HCEC 1CT (cell line): Measurements from ENCODE around the gene CRIM1.

ENCODE experiments used
- DNase-seq: peaks from one replicate; pipeline ENCODE4 v3.0.0-alpha.2; 2017

Gene CRIM1

DNA sequence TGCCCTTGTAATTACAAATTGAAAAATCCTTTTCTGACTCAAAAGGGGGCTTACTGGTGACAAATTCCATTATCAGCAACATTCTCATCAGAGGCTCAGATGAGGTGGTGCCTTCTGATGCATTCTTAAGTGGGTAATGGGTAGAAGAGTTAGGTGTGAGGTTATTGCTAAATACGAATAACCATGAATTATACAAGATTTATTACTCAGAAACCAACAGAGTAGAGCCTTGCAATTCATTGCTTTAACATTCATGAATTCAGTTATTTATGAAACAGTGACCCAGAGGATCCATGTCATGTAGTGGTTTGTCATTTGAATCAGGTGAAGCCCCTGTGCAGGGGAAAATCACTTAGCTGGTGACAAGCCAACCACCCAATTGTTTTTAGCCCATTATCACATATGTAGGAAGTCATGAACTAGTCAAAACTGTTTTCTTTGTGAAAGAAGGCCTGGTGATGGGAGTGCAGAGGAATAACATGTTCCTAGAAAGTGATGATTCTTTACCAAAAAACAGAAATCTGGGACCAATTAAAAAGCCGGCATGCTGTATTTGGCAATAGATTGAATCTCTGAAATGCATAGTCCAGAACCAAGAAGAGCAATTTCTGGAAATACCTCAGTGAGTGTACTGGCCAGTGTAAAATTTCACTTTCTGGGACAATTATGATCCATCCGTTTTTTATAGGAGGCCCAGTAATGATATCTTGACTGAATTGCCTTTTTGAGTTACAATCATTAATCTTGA, 70.2 kb downstream of the CRIM1 start:
- no peak for DNase-seq

DNA sequence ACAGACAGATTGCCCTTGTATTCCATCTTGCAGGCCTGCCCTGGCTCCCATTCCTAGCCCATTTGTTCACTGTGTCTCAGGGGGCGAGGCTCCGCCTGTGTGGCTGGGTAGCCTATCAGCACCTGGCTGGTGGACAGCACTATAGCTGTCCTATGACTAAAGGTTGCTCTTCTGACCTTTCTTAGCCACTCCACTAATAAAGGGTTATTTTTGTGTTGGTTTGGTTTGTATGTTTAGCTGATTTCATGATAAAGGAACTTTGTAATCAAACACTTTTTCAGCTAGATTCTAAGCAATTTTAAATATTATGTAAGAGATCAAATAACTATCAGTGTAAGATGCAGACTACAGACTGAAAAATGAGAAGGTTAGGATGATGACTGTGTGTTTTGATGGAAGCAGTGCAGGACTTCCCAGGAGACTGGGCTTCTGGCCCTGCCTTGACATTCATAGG, 72.2 kb downstream of the CRIM1 start:
- peak; percentile 87 for DNase-seq

DNA sequence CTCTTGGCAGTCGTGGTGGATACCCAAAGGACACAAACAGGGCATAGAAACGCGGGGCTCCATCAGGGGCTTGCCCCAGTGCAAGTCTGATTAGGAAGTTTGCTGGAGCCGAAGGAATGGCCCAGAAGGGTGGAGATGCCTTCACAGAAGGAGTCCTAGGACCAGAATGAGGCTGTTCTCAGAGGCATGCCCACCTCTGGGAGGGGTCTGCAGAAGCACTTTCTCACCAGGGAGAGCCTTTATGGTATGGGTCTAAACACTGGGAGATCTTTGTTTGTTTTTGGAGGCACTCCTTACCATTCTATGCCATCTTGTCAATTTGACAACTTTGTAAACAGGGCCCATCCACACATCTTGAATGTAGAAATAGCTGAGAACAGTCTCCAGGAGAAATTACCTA, 75.0 kb downstream of the CRIM1 start:
- no peak for DNase-seq

DNA sequence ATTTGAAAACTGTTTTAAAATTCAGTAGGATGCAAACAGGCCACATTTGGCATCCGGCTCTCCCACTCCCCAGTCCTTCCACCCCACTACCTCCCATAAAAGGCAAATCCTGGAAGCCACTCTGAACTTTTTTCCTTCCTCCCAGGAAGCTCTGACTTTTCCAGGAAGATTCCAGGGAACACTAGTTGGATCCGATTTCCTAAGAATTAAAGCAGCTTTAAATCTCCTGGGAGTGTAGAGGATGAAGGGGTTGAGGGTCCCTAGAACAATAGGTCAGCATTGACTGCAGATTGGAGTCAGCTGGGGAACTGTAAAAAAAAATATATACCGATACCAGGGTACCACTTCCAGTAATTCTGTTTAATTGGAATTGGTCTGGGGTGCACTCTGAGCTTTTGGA, 76.9 kb downstream of the CRIM1 start:
- no peak for DNase-seq

DNA sequence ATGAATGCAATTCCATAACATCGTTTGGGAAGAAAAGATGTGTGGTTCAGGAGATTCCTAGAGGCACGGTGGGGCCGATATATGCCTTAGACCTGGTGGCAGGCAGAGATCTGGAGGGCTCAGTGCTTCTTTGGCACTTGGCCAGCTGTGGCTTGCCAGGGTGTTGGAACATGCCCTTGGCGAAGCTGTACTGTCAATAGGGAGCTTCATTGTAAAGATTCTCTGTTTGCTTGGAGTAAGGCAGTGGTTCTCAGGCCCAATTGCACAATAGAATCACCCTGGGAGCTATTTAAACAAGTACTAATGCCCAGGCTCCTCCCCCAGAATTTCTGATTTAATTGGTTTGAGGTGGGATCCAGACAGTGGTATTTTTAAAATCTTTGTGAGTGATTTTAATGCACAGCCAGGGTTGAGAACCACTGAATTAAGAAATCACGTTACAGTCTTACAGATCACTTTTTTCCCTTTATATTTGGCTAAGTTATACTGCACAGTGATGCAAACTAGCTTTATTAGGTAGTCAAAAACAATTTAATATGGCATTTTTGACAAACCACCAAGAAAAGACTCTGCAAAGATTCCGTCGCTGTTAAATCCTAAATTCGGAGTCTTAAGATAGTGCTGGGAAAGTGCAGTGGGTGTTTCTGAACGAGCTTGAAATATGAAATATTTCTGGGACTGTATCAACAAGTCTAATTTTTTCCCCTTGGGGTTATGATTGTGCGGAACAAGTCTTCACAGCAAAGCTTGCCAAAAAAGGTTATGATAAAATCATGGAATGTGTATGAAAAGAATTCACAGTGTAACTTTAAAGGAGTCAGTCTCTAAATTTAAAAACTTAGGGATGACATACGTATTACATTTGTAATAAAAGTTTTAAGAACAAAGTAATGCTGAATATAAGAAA, 78.0 kb downstream of the CRIM1 start:
- peak; percentile 54 for DNase-seq

DNA sequence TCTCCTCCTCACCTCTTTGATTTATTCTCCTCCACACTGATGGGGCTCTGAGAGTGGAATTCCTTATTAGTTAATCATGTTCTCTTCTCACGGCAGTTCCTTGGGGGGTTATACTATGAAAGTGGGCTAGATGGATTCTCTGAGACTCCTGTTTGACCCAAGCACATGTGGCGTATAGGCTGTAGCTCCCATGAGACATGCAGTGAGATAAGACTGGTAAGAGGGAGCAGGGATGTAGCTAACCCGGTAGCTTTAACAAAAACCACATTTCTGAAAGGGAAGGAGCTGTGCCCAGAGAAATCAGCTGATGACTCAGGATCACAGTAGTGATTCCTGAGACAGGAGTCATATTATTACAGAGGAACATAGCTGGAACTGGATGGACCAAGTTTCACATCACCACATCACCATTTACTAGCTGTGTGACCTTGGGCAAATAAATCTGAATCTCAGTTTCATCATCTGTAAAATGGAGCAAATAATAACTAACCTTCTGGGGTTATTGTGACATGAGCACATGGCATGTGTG, 82.9 kb downstream of the CRIM1 start:
- peak; percentile 97 for DNase-seq

DNA sequence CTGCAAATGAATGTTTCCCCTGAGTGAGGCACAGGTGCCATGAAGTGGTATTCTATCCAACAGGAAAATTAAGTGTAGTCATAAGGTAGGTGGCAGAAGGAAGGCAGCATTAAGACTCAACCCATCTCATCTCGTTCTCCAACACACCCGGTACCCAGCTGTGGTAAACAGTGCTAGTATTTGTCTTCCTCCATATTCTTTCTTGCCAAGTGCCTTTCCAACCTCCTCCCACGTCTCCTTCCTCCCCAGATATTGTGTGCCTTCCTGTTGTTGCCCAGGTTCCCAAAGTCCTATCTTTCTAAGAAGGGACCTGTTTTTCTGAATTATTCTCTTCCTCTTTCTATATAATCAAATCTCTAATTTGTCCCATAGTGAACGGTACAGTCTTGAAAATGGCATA, 83.5 kb downstream of the CRIM1 start:
- no peak for DNase-seq

DNA sequence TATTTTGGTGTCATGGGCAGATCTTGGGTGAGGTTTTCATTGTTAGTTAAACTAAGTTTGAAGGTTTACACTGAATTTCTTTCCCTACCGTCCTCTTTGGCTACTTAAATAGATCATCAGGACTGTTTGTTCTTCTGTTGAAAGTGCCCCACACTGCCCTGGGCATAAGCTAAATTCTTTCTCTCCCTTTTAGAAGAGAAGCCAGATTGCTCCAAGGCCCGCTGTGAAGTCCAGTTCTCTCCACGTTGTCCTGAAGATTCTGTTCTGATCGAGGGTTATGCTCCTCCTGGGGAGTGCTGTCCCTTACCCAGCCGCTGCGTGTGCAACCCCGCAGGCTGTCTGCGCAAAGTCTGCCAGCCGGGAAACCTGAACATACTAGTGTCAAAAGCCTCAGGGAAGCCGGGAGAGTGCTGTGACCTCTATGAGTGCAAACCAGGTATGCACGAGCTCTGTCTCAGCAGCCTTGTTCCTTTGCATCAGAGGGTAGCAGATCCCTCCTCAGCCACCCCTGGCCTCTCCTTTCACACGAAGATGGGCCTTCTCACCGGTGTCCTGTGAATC, 85.6 kb downstream of the CRIM1 start:
- DNase-seq: no peak

DNA sequence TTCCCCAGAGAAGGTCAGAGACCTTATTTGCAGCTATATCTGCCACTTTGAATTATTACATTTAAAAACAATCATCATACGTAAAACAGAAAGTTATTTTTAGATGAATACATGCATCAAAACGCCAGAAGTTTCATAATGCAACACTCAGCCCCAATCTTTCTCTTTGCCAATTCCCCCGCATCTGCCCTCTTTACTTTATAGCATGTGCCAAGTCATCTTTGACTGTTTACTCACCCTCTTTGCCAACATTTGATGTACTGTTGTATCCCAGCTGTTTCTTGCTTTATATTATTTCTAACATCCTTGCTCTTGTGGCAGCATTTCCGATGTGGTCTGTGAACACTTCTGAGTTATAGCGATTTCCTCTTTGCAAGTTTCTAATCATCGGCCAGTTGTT, 86.2 kb downstream of the CRIM1 start:
- DNase-seq: peak; percentile 86

DNA sequence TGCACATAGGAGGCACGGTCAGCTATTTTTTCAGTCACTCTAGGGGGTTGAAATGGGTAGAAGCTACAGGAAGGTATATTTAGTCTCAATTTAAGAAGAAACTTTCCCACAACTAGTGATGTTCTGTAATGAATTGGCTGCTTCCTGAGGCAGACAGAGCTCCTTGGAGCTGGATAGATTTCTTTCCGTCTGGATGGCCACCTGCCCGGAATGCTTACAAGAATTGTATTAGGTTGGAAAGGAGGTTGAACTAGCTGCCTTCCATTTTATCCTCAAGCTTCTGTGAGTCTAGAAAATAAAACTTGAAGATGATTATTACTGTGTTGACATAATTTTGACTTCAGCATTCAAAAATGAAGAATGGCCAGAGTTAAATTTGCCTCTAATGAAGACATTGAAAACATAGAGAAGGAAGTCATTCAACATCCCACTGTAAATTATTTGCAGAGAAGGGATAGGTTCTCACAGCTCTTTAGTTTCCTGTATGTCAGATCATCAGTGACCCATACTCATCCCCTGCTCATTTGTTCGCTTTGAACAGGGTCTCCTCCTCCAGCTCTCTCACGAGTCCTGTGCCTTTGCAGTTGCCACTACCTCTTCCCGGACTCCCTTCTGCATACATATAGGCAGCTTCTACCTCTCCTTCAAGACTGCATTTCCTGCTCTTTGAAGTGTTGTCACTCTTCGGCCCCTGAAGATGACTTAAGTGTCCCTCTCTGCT, 88.8 kb downstream of the CRIM1 start:
- DNase-seq: no peak

DNA sequence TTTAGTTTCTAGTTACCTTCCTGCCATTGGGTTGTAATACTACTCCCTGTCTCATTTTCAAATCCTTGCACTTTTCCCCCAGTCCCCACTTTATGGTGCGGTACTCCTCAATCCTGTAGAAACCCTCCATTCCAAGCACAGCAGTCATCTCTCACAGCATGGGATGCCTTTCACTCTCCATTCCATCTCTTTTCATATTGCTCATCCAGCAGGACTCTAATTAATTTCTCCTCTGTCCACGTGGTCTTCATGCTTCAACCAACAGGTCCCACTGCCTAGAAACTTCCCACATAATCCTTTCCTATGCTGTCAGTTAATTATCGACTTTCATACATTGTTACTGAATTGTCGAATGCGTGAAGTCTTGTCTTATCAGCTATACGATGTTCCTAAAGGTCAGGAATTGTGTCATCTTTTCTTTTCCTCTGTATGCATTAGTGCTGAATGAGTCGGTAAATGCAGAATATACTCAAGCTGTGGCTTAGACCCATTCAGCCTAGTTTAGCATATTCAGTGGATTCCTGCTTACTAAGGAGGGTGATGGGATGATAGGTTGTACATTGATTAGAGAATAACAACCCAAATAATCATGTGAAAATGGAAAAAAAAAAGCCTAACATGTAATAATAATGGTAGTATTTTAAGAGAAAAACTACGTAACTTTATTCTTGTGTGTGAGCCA, 89.7 kb downstream of the CRIM1 start:
- no peak for DNase-seq

DNA sequence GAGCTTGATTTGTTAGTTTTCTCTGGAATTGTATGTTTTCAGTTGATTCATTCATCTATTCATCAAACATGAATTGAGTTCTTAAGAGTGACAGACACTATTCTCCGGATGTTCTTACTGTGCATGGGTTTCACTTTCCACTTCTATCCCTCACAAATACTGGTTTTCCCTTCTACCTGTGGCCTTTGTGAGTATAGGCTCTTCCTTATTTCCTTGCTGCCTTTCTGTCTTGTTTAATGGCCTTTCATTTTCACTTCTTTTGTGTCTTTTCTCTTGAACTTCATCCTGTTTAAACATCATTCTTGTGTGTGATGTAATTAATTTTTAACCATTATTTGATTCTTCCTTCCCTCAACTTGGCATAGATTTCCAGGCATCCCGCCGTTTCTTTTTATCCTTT, 90.7 kb downstream of the CRIM1 start:
- DNase-seq: no peak

DNA sequence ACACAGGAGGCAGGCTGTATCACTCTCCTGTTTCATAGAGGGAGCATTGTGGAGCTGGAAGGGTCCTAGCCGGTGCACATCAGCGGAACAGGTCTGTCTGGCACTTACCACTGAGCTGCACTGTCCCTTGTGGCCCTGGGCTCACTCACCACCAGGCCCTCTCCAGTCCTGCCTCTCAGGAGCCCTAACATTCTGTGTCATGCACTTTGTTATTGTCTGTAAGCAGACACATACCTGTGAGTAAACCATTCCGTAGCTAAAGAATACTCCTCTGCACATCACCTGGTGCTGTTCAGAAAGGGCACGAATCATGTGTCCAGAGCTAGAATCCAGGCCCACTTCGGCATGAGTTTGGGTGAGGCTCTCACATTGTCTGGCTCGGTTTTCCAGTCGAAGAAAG, 93.6 kb downstream of the CRIM1 start:
- no peak for DNase-seq

DNA sequence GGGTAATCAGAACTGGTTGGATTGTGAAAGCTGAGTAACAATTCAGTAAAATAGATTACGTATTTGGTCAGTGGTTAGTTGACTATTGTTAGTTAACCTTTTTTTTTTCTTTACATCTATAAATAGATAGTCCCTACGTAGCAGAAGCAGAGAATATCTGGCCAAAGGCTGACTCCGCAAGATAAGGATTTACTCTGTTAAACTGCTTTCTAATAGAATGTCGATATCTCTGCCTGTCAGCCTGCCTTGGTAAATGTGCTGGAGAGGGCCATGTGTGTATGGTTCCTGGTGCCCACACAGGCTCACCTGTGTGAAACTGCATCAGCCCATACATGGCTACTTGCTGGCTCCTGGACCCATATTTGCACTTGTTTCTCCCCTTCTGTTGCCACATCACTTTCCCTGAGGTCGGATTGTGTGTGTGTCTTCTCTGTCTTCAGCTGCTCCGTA, 94.4 kb downstream of the CRIM1 start:
- no peak for DNase-seq

DNA sequence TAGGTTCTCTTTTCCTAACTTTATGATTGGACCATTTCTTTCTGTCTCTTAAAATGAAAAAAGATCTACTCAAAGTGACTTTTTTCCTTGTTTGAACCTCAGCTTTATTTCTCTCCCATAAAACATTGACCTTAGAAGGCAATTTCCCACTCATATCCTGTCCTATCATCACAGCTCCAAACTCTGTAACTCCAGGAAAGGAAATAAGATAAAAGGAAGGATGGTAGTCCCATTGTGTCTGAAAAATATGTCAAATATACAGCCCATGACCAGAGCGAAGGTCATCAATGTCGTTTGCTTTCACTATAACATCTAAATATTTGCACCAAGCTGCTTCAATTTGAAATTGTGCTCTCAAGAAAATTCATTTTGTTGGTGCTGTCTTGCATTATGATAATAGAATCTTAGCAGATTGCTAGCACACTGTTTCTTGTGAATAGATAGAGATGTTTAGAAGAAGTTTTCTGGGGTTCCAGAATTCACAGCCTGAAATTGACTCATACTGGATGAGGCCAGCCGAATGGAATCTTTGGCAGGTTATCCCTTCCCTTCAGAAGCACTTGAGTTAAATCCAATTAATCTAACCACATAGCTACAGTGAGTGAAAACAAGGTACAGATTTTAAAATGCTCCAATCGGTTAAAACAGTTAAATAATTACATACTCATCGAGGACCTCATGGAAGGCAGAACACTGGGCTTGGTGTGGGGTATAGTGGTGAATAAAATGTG, 95.1 kb downstream of the CRIM1 start:
- peak; percentile 92 for DNase-seq

DNA sequence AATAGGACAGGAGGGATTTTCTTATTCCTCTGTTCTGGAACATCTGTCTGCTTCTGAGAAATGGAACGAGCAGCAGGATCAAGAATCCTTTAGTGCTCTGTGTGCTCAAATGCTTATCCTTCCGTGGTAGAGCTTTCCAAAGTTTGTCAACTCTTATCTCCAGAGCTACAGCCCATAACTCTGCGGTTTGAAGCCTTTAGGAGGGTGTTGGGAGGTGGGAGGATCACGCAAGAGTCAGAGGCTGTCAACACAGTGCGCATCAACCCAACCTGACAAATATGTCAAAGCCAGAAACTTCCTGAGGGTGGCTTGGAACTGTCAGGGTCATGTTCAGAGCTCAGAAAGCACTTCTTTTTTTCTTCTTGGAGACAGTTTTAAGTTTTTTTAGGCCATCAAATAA, 95.9 kb downstream of the CRIM1 start:
- peak; percentile 50 for DNase-seq

DNA sequence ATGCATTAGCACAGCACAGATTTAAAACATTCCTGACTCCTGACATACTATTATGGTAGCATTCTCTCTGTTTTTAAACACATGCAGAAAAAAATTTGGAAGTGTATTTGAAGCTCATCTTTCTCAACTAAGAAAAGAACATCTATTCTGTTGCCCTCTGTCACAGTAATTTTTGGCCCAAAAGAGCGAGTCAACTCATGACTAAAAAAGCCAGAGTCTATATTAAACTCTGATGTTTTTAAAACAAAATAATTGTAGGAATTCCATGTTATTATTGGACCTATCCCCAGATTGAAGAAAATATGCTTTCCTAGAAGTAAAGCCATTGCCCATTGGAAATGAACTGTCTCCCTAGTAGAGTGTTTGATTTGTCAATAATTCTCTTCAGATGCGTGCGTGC, 96.7 kb downstream of the CRIM1 start:
- DNase-seq: peak; percentile 48

DNA sequence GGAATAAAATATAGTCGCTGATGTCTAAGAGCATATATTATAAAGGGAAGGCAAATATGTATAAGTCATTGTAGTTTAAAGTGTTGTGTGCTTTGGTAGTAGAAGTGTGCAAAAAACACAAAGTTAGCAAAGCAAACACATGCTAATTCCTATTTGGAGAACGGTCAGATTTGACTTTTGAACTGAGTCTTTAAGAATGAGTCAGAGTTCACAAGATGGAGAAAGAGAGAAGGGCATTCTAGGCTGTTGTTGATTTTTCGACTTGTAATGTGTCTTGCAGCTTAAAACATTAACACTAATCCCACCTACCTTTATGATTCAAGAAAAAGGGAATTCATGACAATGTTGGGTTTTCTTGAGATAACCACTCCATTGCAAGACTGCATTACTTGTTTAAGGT, 98.1 kb downstream of the CRIM1 start:
- DNase-seq: peak; percentile 60

DNA sequence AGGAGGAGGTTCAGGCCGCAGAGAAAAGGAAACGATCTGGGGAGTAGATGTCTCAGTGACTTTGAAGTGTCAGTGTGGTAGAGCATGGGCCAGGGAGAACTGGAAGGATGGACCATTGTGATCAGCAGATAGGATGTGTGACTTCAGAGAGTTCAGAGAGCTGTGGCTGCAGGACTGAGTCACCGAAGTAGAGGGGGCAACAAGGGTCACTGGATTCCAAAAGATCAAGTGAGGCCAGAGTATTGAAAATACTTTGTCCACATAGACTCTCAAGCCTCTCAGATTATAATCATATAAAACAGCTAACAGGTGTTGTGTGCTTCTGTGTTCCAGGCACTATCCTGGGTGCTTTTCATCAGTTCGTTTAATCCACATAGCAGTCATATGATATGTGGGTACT, 99.4 kb downstream of the CRIM1 start:
- peak; percentile 69 for DNase-seq

DNA sequence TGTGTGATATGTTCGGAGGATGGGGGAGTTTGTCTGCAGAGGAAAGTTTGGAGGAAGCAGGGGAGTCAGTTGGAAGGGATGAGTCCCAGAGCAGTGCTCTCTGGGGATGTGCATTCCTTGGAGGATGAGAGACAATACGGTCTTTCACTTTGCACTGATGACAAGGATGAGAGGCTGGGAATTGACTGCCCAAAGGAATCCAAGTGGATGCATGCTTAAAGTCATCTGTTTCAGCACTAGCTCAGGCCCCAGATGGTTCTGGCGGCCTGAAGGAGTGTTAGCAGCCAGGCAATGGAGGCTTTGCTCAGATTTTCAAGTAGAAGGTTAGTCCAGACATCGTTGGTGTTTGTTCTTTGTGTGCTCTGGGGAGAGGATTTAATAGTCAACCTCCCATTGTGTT, 100.2 kb downstream of the CRIM1 start:
- no peak for DNase-seq
